DOHH2 (cell line): ENCODE measurements around the gene DUSP18.
"Not testable (repeated sequence)": the region's sequence is repeated elsewhere in the genome, so short reads cannot be mapped to it uniquely, and the experiment has no call there.

ENCODE experiments used
- H3F3A ChIP-seq: fragments of 200-600 bp; sonication (generic), shearing (Covaris generic); 2 replicates; pipeline ENCODE4 v1.6.0; 2016; ENCODE audit warnings: antibody characterized with exemption, mild to moderate bottlenecking; ENCODE audit not compliant: control insufficient read depth, insufficient read depth
- H3K27ac ChIP-seq: fragments of 200-600 bp; sonication (generic); 2 replicates; pipeline ENCODE4 v1.5.1; 2014; ENCODE audit warnings: low read depth, mild to moderate bottlenecking, low read length, moderate library complexity
- H3K27me3 ChIP-seq: fragments of 200-600 bp; sonication (generic); 2 replicates; pipeline ENCODE4 v1.6.1; 2014; ENCODE audit warnings: mild to moderate bottlenecking, low read length, mixed read lengths; ENCODE audit not compliant: control insufficient read depth
- H3K36me3 ChIP-seq: fragments of 200-600 bp; sonication (generic); 2 replicates; pipeline ENCODE4 v1.6.1; 2014; ENCODE audit warnings: mild to moderate bottlenecking, low read length, moderate library complexity, mixed read lengths; ENCODE audit not compliant: control insufficient read depth
- H3K4me1 ChIP-seq: fragments of 200-600 bp; sonication (generic); 2 replicates; pipeline ENCODE4 v1.6.1; 2014; ENCODE audit warnings: mild to moderate bottlenecking, low read length, mixed read lengths; ENCODE audit not compliant: control insufficient read depth
- H3K4me2 ChIP-seq: fragments of 200-600 bp; sonication (generic); 2 replicates; pipeline ENCODE4 v1.6.0; 2014; ENCODE audit warnings: mild to moderate bottlenecking, low read length, moderate library complexity
- H3K4me3 ChIP-seq: fragments of 200-600 bp; sonication (generic); 2 replicates; pipeline ENCODE4 v1.5.1; 2014; ENCODE audit warnings: mild to moderate bottlenecking, low read length, mixed read lengths
- H3K79me2 ChIP-seq: fragments of 200-600 bp; sonication (generic); 2 replicates; pipeline ENCODE4 v1.6.1; 2014; ENCODE audit warnings: mild to moderate bottlenecking, low read length, mixed read lengths; ENCODE audit not compliant: control insufficient read depth
- H3K9me2 ChIP-seq: fragments of 200-600 bp; sonication (generic); replicated peaks from 2 replicates; pipeline ENCODE4 v1.6.1; 2014; ENCODE audit warnings: mild to moderate bottlenecking, low read length, mixed read lengths; ENCODE audit not compliant: control insufficient read depth
- H3K9me3 ChIP-seq: fragments of 200-600 bp; sonication (generic); 2 replicates; pipeline ENCODE4 v1.6.1; 2014; ENCODE audit warnings: antibody characterized with exemption, low read length, mixed read lengths; ENCODE audit not compliant: control insufficient read depth, insufficient read depth
- H4K20me1 ChIP-seq: fragments of 200-600 bp; sonication (generic); 2 replicates; pipeline ENCODE4 v1.6.0; 2014; ENCODE audit warnings: low read depth, mild to moderate bottlenecking, antibody characterized with exemption, low read length, moderate library complexity; ENCODE audit not compliant: control insufficient read depth, insufficient read depth
- EZH2phosphoT487 ChIP-seq: fragments of 200-600 bp; sonication (generic); IDR thresholded peaks from 2 replicates; pipeline ENCODE4 v1.6.1; 2017; ENCODE audit warnings: borderline replicate concordance, mild to moderate bottlenecking, antibody characterized with exemption, low read length, moderate library complexity, mixed read lengths
- TF ChIP-seq, protein P1 (sequence below): fragments of 200-600 bp; sonication (generic); IDR thresholded peaks from one replicate; pipeline ENCODE4 v1.5.1; 2014; ENCODE audit warnings: antibody characterized with exemption, mild to moderate bottlenecking, low read depth, low read length; ENCODE audit not compliant: poor library complexity, severe bottlenecking

Gene DUSP18

DNA sequence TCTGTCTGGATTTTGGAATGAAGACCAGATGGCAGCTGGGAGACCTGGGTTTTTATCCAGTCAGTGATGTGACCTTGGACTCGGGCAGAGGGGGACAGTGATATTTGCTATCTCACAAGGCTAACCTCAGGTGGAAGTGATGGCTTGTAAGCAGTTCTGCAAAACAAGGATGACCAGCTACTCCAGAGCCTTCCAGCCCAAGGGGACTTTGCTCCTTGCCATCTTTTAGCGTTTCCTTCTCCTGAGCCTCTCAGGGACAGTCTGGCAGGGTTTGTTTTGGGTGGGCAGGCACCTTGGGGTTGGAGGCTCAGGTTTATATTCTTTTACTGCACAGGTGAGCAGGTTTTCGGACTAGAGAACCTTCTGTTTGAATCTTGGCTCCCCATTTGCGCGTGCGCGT lies 17.5 kb upstream of the DUSP18 start:
- Histone ChIP-seq H3K36me3 (no peaks in the 10 kb centered on the region), H3K27ac (no peak overlapping the region), H3K79me2 (no peaks in the 10 kb centered on the region), H3K9me2 (no peaks in the 10 kb centered on the region), H3K4me2 (no peak overlapping the region), H3K9me3 (no peaks in the 10 kb centered on the region), H3F3A (no peaks in the 10 kb centered on the region), H4K20me1 (no peaks in the 10 kb centered on the region), H3K27me3 (no peaks in the 10 kb centered on the region; the same call in 1 of the 2 replicates), H3K4me1 (no peaks in the 10 kb centered on the region), H3K4me3 (no peak overlapping the region)
- TF ChIP-seq, protein P1, sequence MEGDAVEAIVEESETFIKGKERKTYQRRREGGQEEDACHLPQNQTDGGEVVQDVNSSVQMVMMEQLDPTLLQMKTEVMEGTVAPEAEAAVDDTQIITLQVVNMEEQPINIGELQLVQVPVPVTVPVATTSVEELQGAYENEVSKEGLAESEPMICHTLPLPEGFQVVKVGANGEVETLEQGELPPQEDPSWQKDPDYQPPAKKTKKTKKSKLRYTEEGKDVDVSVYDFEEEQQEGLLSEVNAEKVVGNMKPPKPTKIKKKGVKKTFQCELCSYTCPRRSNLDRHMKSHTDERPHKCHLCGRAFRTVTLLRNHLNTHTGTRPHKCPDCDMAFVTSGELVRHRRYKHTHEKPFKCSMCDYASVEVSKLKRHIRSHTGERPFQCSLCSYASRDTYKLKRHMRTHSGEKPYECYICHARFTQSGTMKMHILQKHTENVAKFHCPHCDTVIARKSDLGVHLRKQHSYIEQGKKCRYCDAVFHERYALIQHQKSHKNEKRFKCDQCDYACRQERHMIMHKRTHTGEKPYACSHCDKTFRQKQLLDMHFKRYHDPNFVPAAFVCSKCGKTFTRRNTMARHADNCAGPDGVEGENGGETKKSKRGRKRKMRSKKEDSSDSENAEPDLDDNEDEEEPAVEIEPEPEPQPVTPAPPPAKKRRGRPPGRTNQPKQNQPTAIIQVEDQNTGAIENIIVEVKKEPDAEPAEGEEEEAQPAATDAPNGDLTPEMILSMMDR: no peak
- no peak for TF ChIP-seq EZH2phosphoT487

DNA sequence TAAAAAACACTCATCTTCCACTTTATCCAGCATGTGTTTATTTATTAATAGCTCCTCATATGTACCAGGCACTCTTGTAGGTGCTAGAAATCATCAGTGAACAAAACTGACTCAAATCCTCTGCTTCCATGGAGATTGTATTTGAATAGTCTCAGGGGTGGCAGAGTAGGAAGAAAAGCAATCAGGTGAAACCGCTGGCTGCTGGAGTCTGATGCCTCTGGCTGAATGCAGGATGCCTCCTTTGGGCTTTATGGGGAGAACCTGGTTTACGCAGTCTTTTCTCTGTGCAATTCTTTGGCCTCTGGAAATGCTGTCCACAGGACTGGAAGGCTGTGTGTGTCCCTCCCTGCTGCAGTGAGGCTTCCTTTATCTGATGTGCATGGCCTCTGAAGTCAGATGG lies 14.2 kb upstream of the DUSP18 start:
- TF ChIP-seq, protein P1: no peak
- TF ChIP-seq EZH2phosphoT487: no peak
- no peaks in the 10 kb centered on the region for H3K9me2 ChIP-seq
- H3K27ac ChIP-seq: no peak overlapping the region
- no peaks in the 10 kb centered on the region for H3K9me3 ChIP-seq
- H3K79me2 ChIP-seq: no peaks in the 10 kb centered on the region
- H3K27me3 ChIP-seq: peaks cover 11% of the 10 kb centered on the region; the same call in 1 of the 2 replicates
- H3K4me1 ChIP-seq: no peaks in the 10 kb centered on the region
- no peak overlapping the region for H3K4me2 ChIP-seq
- H4K20me1 ChIP-seq: no peaks in the 10 kb centered on the region
- no peak overlapping the region for H3K4me3 ChIP-seq
- H3K36me3 ChIP-seq: no peaks in the 10 kb centered on the region
- H3F3A ChIP-seq: no peaks in the 10 kb centered on the region

DNA sequence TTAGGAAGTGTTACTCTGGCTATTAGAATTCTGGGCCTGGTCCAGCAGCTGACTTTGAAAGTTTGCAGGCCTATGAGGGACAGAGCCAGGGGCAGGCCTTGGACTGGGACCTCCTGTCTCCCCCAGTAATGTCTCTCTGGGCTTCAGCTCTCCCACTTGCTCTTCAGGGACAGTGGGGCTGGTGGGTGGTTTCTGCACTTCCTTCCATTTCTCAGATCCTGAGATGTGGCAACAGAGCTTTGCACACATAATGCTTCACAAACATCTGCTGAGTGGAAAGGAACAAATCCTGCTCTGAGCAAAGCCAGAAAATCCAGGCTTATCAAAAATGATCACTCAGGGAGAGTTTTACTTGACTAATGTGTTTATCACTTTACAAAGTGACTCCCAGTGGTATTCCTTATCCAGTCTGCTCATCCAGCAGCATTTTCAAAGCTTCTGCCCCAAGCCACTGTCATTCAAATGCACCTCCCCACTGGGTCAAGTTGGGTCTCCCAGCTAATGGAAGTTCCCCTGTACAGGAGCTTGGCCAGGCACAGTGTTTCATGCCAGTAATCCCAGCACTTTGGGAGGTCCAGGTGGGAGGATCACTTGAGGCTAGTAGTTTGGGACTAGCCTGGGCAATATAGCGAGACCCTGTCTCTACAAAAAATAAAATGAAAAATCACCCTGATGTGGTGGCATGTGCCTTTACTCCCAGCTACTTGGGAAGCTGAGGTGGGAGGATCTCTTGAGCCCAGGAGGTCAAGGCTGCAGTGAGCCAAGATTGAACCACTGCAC lies 13.5 kb upstream of the DUSP18 start:
- H3F3A ChIP-seq: no peaks in the 10 kb centered on the region
- no peaks in the 10 kb centered on the region for H3K4me1 ChIP-seq
- H3K9me2 ChIP-seq: no peaks in the 10 kb centered on the region
- no peak overlapping the region for H3K27ac ChIP-seq
- H3K4me2 ChIP-seq: no peak overlapping the region
- H3K79me2 ChIP-seq: no peaks in the 10 kb centered on the region
- no peak for TF ChIP-seq EZH2phosphoT487
- TF ChIP-seq, protein P1: no peak
- H4K20me1 ChIP-seq: no peaks in the 10 kb centered on the region
- no peaks in the 10 kb centered on the region for H3K36me3 ChIP-seq
- H3K27me3 ChIP-seq: peaks cover 11% of the 10 kb centered on the region; the same call in 1 of the 2 replicates
- H3K4me3 ChIP-seq: no peak overlapping the region
- H3K9me3 ChIP-seq: no peaks in the 10 kb centered on the region

DNA sequence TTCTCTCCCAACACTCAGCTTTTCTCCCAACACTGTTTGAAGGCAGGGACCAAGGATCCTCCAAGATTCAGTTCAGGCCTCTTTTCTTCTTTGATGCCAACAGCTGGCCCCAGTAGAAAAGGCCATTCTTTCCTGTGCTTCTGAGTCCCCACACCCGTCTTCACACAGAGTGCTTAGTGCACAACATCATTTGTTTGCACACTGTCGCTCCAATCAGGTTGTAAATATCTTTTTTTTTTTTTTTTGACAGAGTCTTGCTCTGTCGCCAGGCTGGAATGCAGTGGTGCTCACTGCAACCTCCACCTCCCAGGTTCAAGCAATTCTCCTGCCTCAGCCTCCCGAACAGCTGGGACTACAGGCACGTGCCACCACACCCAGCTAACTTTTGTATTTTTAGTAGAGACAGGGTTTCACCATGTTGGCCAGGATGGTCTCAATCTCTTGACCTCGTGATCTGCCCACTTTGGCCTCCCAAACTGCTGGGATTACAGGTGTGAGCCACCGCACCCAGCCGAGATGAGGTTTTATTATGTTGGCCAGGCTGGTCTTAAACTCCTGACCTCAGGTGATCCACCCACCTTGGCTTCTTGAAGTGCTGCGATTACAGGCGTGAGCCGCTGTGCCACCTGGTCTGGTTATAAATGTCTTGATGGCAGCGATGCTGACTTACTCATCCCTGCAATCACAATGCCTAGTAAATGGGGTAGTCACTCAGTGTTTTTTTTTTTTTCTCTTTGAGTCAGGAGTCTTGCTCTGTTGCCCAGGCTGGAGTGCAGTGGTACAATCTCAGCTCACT lies 12.4 kb upstream of the DUSP18 start:
- not testable (repeated sequence) for H3K9me3 ChIP-seq, H3K36me3 ChIP-seq, H3K4me1 ChIP-seq, H4K20me1 ChIP-seq, H3K4me3 ChIP-seq, H3K4me2 ChIP-seq, H3K79me2 ChIP-seq, H3K9me2 ChIP-seq, H3K27ac ChIP-seq, H3F3A ChIP-seq
- H3K27me3 ChIP-seq: peaks cover 11% of the 10 kb centered on the region; the same call in 1 of the 2 replicates

DNA sequence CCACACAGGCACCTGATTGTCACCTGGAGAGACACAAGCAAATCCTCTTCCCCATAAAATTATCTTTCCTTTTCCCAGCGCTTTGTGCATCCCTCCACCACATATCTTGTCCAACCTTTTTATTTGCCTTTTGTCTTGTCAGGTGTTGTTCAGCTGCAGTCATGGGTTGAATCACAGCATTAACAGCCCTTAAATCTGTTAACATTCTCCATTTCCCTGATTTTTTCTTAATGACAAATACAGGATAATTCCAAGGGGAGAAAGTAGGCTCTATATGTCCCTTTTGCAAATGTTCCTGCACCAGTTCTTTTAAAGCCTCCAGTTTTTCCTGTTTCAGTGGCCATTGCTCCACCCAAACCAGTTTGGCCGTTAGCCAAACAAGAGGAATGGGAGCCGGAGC lies 8.9 kb upstream of the DUSP18 start:
- not testable (repeated sequence) for H3K36me3 ChIP-seq, H3K79me2 ChIP-seq, H3K9me3 ChIP-seq, H3K9me2 ChIP-seq, H3F3A ChIP-seq, H4K20me1 ChIP-seq, H3K4me1 ChIP-seq, H3K27ac ChIP-seq, H3K4me2 ChIP-seq, H3K4me3 ChIP-seq
- peaks cover 11% of the 10 kb centered on the region; the same call in 1 of the 2 replicates for H3K27me3 ChIP-seq
